IPS-18c (cell line): ENCODE data around the gene INTS11.

ENCODE experiments used
- H3K4me3 ChIP-seq: 2 replicates; pipeline ENCODE4 v1.7.0; 2013; ENCODE audit warnings: low read depth, mild to moderate bottlenecking, low read length, moderate library complexity; ENCODE audit not compliant: insufficient read depth
- H3K9me3 ChIP-seq: one replicate; pipeline ENCODE4 v1.6.1; 2013; ENCODE audit warnings: mild to moderate bottlenecking, low read length, moderate library complexity; ENCODE audit not compliant: control insufficient read depth, insufficient read depth

The INTS11 gene

DNA sequence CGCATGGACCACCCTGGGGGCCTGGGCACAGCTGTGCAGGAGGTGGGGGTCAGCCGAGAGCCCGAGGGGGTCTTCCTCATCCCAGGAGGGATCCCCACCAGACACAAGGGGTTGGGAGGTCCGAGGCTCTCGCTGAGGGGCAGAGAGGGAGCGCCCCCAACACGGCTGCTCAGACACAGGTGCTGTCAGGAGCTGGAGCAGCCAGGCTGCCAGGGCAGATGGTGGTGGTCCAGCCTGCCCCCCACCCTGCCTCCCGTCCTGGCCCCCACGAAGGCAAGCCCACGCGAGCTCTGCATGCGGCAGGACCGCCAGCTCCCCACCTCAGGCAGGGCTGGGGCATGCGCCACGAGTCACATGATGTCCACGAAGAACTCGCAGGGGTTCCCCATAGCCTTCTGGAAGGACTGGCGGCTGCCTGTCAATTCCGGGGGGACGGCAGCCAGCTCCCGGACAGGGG lies 11.4 kb upstream of the INTS11 start:
- Histone ChIP-seq H3K4me3 (no peak overlapping the region), H3K9me3 (no peaks in the 10 kb centered on the region)

DNA sequence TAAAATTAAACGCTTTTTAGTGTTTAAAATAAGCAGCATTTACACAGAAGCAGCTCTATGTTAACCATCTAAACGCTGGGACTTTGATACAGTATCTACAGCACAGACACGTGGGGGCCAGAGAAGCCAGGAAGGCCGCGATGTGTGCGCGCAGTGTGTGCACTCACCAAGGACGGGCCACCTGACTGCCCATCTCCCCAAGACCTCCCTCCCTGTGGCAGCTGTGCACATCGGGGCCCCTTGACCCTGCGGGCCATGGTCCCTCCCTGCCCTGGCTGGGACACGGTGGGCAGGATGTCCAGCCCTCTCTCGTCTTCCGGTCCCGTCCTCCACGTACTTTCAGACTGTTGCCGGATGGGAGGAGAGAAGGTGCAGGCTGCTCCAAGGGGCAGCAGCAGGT lies 10.8 kb upstream of the INTS11 start:
- no peak overlapping the region for H3K4me3 ChIP-seq
- H3K9me3 ChIP-seq = no peaks in the 10 kb centered on the region

DNA sequence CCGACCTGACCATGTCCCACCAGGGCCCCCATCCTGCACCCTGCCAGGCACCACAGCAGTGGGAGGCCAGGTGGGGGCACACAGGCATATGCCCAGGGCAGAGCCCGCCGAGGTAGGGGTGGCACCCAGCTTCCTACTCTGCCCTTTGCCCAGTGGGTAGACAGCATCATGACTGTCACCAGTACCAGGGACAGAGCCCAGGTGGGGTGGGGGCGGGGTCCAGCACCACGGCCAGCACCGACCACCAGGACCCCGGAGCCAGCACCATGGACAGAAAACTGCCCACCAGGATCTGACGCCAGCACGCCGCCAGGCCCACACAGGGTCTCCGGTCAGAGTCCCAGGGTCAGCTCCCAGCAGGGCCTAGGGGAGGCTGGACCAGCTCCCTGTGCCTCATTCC lies 10.4 kb upstream of the INTS11 start:
- H3K9me3 ChIP-seq = no peaks in the 10 kb centered on the region
- H3K4me3 ChIP-seq = no peak overlapping the region

DNA sequence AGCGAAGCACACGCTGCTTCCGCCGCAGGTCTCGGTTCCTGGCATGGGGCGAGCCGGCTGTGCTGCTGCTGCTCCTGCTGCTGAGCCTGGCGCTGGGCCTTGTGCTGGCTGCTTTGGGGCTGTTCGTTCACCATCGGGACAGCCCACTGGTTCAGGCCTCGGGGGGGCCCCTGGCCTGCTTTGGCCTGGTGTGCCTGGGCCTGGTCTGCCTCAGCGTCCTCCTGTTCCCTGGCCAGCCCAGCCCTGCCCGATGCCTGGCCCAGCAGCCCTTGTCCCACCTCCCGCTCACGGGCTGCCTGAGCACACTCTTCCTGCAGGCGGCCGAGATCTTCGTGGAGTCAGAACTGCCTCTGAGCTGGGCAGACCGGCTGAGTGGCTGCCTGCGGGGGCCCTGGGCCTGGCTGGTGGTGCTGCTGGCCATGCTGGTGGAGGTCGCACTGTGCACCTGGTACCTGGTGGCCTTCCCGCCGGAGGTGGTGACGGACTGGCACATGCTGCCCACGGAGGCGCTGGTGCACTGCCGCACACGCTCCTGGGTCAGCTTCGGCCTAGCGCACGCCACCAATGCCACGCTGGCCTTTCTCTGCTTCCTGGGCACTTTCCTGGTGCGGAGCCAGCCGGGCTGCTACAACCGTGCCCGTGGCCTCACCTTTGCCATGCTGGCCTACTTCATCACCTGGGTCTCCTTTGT lies 9.2 kb upstream of the INTS11 start:
- Histone ChIP-seq H3K4me3 (no peak overlapping the region), H3K9me3 (no peaks in the 10 kb centered on the region)

DNA sequence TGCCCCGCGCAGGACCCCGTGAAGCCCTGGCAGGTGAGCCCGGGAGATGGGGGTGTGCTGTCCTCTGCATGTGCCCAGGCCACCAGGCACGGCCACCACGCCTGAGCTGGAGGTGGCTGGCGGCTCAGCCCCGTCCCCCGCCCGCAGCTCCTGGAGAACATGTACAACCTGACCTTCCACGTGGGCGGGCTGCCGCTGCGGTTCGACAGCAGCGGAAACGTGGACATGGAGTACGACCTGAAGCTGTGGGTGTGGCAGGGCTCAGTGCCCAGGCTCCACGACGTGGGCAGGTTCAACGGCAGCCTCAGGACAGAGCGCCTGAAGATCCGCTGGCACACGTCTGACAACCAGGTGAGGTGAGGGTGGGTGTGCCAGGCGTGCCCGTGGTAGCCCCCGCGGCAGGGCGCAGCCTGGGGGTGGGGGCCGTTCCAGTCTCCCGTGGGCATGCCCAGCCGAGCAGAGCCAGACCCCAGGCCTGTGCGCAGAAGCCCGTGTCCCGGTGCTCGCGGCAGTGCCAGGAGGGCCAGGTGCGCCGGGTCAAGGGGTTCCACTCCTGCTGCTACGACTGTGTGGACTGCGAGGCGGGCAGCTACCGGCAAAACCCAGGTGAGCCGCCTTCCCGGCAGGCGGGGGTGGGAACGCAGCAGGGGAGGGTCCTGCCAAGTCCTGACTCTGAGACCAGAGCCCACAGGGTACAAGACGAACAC lies 8.5 kb upstream of the INTS11 start:
- H3K4me3 ChIP-seq = no peak overlapping the region
- H3K9me3 ChIP-seq = no peaks in the 10 kb centered on the region

DNA sequence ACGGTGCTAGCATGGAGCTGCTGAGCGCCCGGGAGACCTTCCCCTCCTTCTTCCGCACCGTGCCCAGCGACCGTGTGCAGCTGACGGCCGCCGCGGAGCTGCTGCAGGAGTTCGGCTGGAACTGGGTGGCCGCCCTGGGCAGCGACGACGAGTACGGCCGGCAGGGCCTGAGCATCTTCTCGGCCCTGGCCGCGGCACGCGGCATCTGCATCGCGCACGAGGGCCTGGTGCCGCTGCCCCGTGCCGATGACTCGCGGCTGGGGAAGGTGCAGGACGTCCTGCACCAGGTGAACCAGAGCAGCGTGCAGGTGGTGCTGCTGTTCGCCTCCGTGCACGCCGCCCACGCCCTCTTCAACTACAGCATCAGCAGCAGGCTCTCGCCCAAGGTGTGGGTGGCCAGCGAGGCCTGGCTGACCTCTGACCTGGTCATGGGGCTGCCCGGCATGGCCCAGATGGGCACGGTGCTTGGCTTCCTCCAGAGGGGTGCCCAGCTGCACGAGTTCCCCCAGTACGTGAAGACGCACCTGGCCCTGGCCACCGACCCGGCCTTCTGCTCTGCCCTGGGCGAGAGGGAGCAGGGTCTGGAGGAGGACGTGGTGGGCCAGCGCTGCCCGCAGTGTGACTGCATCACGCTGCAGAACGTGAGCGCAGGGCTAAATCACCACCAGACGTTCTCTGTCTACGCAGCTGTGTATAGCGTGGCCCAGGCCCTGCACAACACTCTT lies 7.7 kb upstream of the INTS11 start:
- no peak overlapping the region for H3K4me3 ChIP-seq
- no peaks in the 10 kb centered on the region for H3K9me3 ChIP-seq

DNA sequence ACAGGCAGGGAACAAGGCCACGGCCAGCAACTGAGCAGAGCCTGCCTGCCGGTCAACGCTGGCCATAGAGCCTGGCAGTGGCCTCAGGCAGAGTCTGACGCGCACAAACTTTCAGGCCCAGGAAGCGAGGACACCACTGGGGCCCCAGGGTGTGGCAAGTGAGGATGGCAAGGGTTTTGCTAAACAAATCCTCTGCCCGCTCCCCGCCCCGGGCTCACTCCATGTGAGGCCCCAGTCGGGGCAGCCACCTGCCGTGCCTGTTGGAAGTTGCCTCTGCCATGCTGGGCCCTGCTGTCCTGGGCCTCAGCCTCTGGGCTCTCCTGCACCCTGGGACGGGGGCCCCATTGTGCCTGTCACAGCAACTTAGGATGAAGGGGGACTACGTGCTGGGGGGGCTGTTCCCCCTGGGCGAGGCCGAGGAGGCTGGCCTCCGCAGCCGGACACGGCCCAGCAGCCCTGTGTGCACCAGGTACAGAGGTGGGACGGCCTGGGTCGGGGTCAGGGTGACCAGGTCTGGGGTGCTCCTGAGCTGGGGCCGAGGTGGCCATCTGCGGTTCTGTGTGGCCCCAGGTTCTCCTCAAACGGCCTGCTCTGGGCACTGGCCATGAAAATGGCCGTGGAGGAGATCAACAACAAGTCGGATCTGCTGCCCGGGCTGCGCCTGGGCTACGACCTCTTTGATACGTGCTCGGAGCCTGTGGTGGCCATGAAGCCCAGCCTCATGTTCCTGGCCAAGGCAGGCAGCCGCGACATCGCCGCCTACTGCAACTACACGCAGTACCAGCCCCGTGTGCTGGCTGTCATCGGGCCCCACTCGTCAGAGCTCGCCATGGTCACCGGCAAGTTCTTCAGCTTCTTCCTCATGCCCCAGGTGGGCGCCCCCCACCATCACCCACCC lies 6.9 kb upstream of the INTS11 start, which contains the start of gene TAS1R3:
Gene TAS1R3 (plus strand): TSS at position 213 of the 898 bp plus-strand sequence. CDS start 66 bp downstream, at position 279.
- H3K4me3 ChIP-seq = no peak within 1 kb of the TSS
- H3K9me3 ChIP-seq = no peaks in the 10 kb centered on the region

DNA sequence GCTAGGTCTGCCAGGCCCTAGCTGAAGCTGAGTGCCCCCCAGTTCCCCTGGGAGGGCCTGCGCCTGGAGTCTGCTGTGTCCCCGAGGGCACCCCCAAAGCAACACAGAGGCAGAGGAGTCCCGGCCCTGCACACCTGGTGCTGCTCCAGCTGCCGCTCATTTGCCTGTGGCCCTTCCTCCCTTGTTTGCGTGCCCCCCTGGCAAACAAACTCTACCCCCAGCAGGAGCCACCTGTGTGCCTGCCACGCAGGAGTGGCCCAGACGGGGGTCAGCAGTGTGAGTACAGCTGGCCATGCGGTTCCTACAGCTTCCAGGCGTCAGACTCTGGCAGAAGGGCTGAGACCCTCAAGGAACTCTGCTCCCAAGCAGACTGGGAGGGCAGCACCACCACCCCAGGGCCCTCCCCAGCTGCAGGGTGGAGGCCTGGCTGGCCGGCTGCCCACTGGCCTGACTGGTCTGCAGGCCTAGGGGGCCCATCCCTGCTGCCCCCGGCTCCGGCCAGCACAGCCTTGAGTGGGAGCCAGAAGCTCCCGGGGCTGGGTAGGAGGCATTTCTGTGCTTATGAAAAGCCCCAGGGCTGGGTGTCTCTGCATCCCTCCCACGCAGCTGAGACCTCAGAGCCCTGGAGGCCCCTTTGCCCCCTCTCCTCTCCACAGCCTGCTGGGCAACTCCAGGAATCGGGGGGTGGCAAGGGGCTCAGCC lies 6.1 kb upstream of the INTS11 start:
- Histone ChIP-seq H3K4me3 (no peak overlapping the region), H3K9me3 (no peaks in the 10 kb centered on the region)

DNA sequence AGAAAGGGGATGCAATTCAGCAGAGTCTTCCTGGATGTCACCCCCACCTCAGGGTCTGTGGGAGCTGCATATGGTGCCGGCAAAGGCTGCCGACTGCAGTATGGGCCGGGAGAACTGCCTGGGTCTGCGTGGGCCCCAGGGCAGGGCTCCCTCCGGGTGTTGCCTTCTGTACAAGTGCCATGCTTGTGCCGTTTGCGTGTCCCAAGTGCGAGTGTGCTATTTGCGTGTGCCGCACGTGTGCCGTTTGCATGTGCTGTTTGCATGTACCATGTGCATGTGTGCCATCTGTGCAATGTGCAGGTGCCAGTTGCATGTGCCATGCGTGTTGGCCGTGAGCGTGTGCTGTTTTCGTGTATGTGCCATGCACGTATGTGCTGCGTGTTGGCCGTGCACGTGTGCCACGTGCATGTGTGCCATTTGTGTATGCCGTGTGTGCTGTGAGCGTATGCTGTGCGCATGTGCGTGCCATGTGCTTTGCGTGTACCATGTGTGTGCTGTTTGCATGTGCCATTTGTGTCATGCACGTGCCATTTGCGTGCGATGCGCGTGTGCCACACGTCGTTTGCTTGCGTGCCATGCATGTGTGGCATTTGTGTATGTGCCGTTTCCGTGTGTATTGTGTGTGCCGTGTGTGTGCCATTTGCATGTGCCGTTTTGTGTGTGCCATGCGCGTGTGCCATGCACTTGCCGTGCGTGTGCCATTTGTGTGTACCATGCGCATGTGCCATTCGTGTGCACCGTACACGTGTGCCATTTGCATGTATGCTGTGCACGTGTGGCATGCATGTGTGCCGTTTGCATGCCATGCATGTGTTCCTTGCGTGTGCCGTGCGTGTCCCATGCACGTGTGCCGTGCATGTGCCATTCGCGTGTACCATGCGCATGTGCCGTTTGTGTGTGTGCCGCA lies 5.1 kb upstream of the INTS11 start:
- Histone ChIP-seq H3K9me3 (no peaks in the 10 kb centered on the region), H3K4me3 (no peak overlapping the region)

DNA sequence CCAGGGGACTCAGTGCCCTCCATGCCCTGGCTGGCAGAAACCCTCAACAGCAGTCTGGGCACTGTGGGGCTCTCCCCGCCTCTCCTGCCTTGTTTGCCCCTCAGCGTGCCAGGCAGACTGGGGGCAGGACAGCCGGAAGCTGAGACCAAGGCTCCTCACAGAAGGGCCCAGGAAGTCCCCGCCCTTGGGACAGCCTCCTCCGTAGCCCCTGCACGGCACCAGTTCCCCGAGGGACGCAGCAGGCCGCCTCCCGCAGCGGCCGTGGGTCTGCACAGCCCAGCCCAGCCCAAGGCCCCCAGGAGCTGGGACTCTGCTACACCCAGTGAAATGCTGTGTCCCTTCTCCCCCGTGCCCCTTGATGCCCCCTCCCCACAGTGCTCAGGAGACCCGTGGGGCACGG lies 3.8 kb upstream of the INTS11 start:
- H3K9me3 ChIP-seq = no peaks in the 10 kb centered on the region
- no peak overlapping the region for H3K4me3 ChIP-seq

DNA sequence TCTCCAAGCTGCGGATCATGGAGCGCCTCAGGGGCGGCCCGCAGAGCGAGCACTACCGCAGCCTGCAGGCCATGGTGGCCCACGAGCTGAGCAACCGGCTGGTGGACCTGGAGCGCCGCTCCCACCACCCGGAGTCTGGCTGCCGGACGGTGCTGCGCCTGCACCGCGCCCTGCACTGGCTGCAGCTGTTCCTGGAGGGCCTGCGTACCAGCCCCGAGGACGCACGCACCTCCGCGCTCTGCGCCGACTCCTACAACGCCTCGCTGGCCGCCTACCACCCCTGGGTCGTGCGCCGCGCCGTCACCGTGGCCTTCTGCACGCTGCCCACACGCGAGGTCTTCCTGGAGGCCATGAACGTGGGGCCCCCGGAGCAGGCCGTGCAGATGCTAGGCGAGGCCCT lies 2.8 kb upstream of the INTS11 start:
- Histone ChIP-seq H3K4me3 (no peak overlapping the region), H3K9me3 (no peaks in the 10 kb centered on the region)

DNA sequence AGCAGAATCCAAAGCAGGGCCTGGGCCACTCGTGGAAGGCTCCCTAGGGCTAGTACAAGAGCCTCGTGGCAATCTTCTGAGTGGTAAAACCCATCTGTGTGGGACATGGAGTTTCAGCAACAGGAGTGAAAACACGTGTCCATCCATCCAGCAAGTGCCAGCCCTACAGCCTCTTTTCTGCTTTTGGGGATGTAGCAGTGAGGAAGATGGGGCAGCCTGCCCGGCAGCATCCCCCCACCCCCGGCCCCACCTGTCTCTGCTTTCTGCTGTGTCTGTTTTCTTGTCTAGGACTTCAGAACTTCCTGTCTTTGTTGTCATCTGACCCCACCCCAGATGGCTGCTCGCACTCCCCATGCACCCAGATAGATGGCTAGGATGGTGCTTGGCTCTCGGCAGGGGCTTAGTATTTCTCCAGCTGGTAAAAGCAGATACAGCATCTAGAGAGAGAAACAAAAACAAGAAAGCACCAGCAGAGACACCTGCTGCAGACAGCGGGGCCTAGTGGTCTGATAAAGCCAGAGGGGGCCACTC lies 1.7 kb upstream of the INTS11 start:
- no peaks in the 10 kb centered on the region for H3K9me3 ChIP-seq
- H3K4me3 ChIP-seq = no peak overlapping the region

DNA sequence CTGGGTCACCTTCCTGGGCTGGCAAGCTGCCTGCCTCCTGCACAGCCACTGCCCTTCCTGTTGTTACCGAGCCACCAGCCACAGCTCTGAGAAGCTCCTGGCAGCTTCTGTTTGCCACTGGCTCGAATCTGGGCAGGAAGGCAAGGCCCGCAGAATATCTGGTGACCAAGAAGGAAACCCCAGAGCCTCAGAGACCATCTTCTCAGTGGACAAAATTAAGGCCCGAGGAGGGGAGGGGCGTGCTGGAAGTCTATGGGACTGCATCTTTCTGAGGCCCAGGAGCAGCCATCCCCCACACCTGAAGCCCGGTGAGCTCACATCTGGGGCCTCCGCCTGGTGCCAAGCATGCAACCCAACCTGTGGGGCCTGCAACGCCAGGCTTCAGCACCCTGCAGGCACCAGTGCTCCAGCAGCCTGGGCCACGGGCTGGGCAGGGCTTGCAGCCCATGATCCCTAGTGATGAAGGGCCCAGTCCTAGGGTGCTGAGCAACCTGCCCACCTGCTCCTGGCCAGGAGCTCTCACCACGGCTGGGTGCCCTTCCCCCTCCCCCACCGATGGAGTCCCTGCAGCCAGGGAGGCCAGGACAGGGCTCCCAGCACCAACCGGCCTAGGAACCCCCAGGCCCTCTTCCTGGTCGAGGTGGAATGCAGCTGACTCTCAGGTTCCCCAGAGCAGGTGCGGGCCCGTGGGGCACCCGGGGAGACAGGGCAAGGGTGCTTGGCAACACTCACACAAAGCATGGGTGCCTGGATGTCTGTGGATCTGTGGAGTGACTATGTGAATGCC lies 1.0 kb upstream of the INTS11 start:
- H3K4me3 ChIP-seq = peak overlapping the region; percentile 76
- H3K9me3 ChIP-seq = no peaks in the 10 kb centered on the region

DNA sequence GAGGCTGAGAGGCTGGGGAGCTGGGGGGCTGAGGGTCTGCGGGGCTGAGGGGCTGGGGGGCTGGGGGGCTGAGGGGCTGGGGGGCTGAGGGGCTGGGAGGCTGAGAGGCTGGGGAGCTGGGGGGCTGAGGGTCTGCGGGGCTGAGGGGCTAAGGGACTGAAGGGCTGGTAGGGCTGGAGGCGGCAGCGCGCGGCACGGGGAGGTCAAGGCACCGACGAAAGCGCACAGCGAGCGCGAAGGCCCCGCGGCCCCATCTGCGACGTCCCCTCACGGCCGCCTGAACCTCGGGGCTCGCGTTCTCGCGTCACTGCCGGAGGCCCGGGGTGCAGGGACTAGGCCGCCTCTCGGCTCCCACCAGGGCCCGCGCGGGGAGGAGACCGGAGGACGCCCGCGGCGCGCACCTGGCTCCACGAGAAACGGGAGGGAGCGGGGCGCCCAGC lies 356 bp downstream of the INTS11 start:
- Histone ChIP-seq H3K4me3 (peak overlapping the region; percentile 93), H3K9me3 (no peaks in the 10 kb centered on the region)

DNA sequence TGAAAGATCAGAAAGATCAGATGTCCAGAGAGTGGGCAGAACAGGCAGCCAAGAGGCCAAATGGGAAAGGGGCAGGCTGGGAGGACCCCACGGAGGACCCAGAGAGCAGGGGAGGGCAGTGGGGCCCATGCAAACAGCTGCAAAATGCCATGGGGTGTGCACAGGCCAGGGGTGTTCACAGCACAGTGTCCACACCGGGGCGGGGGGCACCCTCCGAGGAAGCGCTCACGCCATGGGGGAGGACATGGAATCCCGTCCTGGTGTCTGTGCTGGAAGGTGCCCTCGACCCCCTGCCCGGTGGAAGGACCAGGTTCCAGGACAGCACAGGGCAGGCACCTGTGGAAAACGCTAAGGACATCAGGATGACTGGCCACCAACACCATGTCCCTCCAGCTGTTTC lies 1.5 kb downstream of the INTS11 start:
- no peaks in the 10 kb centered on the region for H3K9me3 ChIP-seq
- no peak overlapping the region for H3K4me3 ChIP-seq
